ENCODE data around the gene SEC14L3. TPM values are rescaled to one million over a fixed set of nuclear protein-coding genes. Genes with fewer than 3 reads are reported as not detected.

SEC14L3 gene
- total and polyA plus RNA-seq, 2 donors (not counting 1 experiment from before 2014, with no cell fraction given), result not detected

DNA sequence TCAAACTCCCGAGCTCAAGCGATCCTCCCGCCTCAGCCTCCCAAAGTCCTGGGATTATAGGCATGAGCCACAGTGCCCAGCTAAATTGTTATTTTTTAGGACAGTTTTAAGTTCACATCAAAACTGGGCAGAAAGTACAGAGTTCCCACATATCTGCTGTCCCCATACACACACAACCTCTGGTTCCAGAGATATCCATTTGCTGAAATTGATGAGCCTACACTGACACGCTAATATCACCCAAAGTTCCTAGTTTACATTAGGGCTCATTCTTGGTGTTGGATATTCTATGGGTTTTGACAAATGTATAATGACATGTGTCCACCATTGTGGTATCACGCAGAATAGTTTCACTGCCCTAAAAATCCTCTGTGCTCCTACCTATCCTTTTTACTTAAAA is 36.4 kb upstream of the SEC14L3 start:
- Histone ChIP-seq H3K27me3 (replicated peaks in 1 of 4; ENCODE audit: control extremely low read depth in 1 of 4, control insufficient read depth in 3 of 4, insufficient read depth in 4 of 4, low read length in 3 of 4) (peaks cover 0 to 14% (median 6%) of the 10 kb centered on the region in 4 experiments), H3K4me1 (ENCODE audit: control insufficient read depth in 2 of 2, insufficient read depth in 2 of 2, low read length in 2 of 2) (no peaks in the 10 kb centered on the region), H3K9me3 (ENCODE audit: control extremely low read depth in 1 of 3, control insufficient read depth in 2 of 3, insufficient read depth in 1 of 3, low read length in 2 of 3) (peaks cover 0 to 11% (median 0%) of the 10 kb centered on the region in 3 donors), H3K27ac (ENCODE audit: low read length in 2 of 2) (no peak overlapping the region), H3K4me3 (ENCODE audit: control extremely low read depth in 1 of 5, extremely low read depth in 1 of 5, insufficient read depth in 1 of 5, low read depth in 2 of 5, low read length in 4 of 5) (no peak overlapping the region), H3K9ac (ENCODE audit: low read length) (no peak overlapping the region), H3K36me3 (replicated peaks in 1 of 2; ENCODE audit: control extremely low read depth in 1 of 2, control insufficient read depth in 1 of 2, extremely low read depth in 1 of 2, insufficient read depth in 2 of 2, low read length in 1 of 2) (no peaks in the 10 kb centered on the region), H4K20me1 (ENCODE audit: control insufficient read depth, insufficient read depth, low read length, poor library complexity, severe bottlenecking) (no peaks in the 10 kb centered on the region), H3K4me2 (replicated peaks; ENCODE audit: low read depth, low read length, poor library complexity, severe bottlenecking) (no peak overlapping the region), H2AFZ (ENCODE audit: insufficient read depth, low read depth, low read length, poor library complexity, severe bottlenecking) (no peak overlapping the region), H3K79me2 (ENCODE audit: control insufficient read depth, insufficient read depth, low read length) (no peaks in the 10 kb centered on the region)
- Mint-ChIP-seq H3K4me1 (no peaks in the 10 kb centered on the region), H3K4me3 (no peak overlapping the region), H3K9me3 (ENCODE audit: insufficient read depth) (no peaks in the 10 kb centered on the region), H3K27ac (no peak overlapping the region), H3K27me3 (peaks cover 14% of the 10 kb centered on the region)
- POLR2A ChIA-PET, result no interaction called here
- TF ChIP-seq, protein P1, sequence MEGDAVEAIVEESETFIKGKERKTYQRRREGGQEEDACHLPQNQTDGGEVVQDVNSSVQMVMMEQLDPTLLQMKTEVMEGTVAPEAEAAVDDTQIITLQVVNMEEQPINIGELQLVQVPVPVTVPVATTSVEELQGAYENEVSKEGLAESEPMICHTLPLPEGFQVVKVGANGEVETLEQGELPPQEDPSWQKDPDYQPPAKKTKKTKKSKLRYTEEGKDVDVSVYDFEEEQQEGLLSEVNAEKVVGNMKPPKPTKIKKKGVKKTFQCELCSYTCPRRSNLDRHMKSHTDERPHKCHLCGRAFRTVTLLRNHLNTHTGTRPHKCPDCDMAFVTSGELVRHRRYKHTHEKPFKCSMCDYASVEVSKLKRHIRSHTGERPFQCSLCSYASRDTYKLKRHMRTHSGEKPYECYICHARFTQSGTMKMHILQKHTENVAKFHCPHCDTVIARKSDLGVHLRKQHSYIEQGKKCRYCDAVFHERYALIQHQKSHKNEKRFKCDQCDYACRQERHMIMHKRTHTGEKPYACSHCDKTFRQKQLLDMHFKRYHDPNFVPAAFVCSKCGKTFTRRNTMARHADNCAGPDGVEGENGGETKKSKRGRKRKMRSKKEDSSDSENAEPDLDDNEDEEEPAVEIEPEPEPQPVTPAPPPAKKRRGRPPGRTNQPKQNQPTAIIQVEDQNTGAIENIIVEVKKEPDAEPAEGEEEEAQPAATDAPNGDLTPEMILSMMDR (IDR thresholded peaks at IDR 0.05), result no peak
- no peak for TF ChIP-seq EZH2 (IDR thresholded peaks at IDR 0.05; ENCODE audit: borderline replicate concordance, insufficient read depth, low read depth, low read length, poor library complexity, severe bottlenecking)
- CTCF ChIA-PET, result interaction anchor here (0.7 kb wide), 1 partner anchor 15 kb away, joined by 3 read pairs; no protein-coding TSS in a partner anchor
- 69% methylated on average over 3 of the region's 5 CpGs for WGBS (ENCODE audit: insufficient coverage)
- DNase-seq (no peak), ATAC-seq (ENCODE audit: low read depth) (no peak)
- intact Hi-C loops (cut with micrococcal nuclease), result no loop called here

- no peak overlapping the region for H2AFZ ChIP-seq (ENCODE audit: insufficient read depth, low read depth, low read length, poor library complexity, severe bottlenecking)
- H3K4me3 ChIP-seq (ENCODE audit: control extremely low read depth in 1 of 5, extremely low read depth in 1 of 5, insufficient read depth in 1 of 5, low read depth in 2 of 5, low read length in 4 of 5), result no peak overlapping the region
- no peak for TF ChIP-seq EZH2 (IDR thresholded peaks at IDR 0.05; ENCODE audit: borderline replicate concordance, insufficient read depth, low read depth, low read length, poor library complexity, severe bottlenecking)
- TF ChIP-seq, protein P1 (IDR thresholded peaks at IDR 0.05), result no peak
- ChIA-PET POLR2A (no interaction called here), CTCF (no interaction called here)
- no peak overlapping the region for H3K9ac ChIP-seq (ENCODE audit: low read length)
- H3K27ac ChIP-seq (ENCODE audit: low read length in 2 of 2), result no peak overlapping the region
- intact Hi-C loops (cut with micrococcal nuclease), result no loop called here
- H3K79me2 ChIP-seq (ENCODE audit: control insufficient read depth, insufficient read depth, low read length), result no peaks in the 10 kb centered on the region
- no peaks in the 10 kb centered on the region for H3K36me3 ChIP-seq (replicated peaks in 1 of 2; ENCODE audit: control extremely low read depth in 1 of 2, control insufficient read depth in 1 of 2, extremely low read depth in 1 of 2, insufficient read depth in 2 of 2, low read length in 1 of 2)
- WGBS (ENCODE audit: insufficient coverage), result no CpG with 5 or more reads among the region's 4 CpGs
- H3K27me3 Mint-ChIP-seq, result peaks cover 17% of the 10 kb centered on the region
- no peak overlapping the region for H3K4me2 ChIP-seq (replicated peaks; ENCODE audit: low read depth, low read length, poor library complexity, severe bottlenecking)
- peaks cover 0 to 15% (median 7%) of the 10 kb centered on the region in 4 experiments for H3K27me3 ChIP-seq (replicated peaks in 1 of 4; ENCODE audit: control extremely low read depth in 1 of 4, control insufficient read depth in 3 of 4, insufficient read depth in 4 of 4, low read length in 3 of 4)
- H3K4me3 Mint-ChIP-seq, result no peak overlapping the region
- no peaks in the 10 kb centered on the region for H3K4me1 ChIP-seq (ENCODE audit: control insufficient read depth in 2 of 2, insufficient read depth in 2 of 2, low read length in 2 of 2)
- H4K20me1 ChIP-seq (ENCODE audit: control insufficient read depth, insufficient read depth, low read length, poor library complexity, severe bottlenecking), result no peaks in the 10 kb centered on the region
- no peak overlapping the region for H3K27ac Mint-ChIP-seq
- H3K9me3 ChIP-seq (ENCODE audit: control extremely low read depth in 1 of 3, control insufficient read depth in 2 of 3, insufficient read depth in 1 of 3, low read length in 2 of 3), result peaks cover 0 to 11% (median 0%) of the 10 kb centered on the region in 3 donors
- DNase-seq (no peak), ATAC-seq (ENCODE audit: low read depth) (no peak)
- no peaks in the 10 kb centered on the region for H3K9me3 Mint-ChIP-seq (ENCODE audit: insufficient read depth)
- no peaks in the 10 kb centered on the region for H3K4me1 Mint-ChIP-seq
Observed at GRCh38 chr22:30507670-30508069, 35.9 kb upstream of the SEC14L3 start.
